GM08714 (cell line): Measurements from ENCODE around the gene CTNND2.
"Not testable (repeated sequence)": the region's sequence is repeated elsewhere in the genome, so short reads cannot be mapped to it uniquely, and the experiment has no call there.

Experiments
- H3K4me3 ChIP-seq: fragments of 200-500 bp; sonication (Bioruptor generic); 2 replicates; pipeline ENCODE4 v1.5.1; 2014; ENCODE audit warnings: mild to moderate bottlenecking, low read length, inconsistent platforms
- ZNF274 ChIP-seq: IDR thresholded peaks from 2 replicates; pipeline ENCODE4 v1.6.1; 2012; ENCODE audit warnings: mild to moderate bottlenecking, low read depth, low read length

Gene CTNND2

GRCh38 chr5:11449217-11449616 is 455.0 kb downstream of the CTNND2 start:
- no peak overlapping the region for H3K4me3 ChIP-seq
- no peak for TF ChIP-seq ZNF274

GRCh38 chr5:11443831-11444230 is 460.4 kb downstream of the CTNND2 start:
- H3K4me3 ChIP-seq = no peak overlapping the region
- TF ChIP-seq ZNF274 = no peak

GRCh38 chr5:11432116-11432515 is 472.1 kb downstream of the CTNND2 start:
- no peak for TF ChIP-seq ZNF274

GRCh38 chr5:11429254-11429653 is 475.0 kb downstream of the CTNND2 start:
- TF ChIP-seq ZNF274 = no peak
- no peak overlapping the region for H3K4me3 ChIP-seq

More at GRCh38 chr5:11432116-11432515, 472.1 kb downstream of the CTNND2 start:
- no peak overlapping the region for H3K4me3 ChIP-seq

GRCh38 chr5:11427569-11427968 is 476.7 kb downstream of the CTNND2 start:
- H3K4me3 ChIP-seq = no peak overlapping the region
- TF ChIP-seq ZNF274 = no peak

- no peak overlapping the region for H3K4me3 ChIP-seq
- no peak for TF ChIP-seq ZNF274
These were observed 477.8 kb downstream of the CTNND2 start for GRCh38 chr5:11426442-11426841.

- H3K4me3 ChIP-seq = no peak overlapping the region
- TF ChIP-seq ZNF274 = no peak
These were observed 481.9 kb downstream of the CTNND2 start for GRCh38 chr5:11422342-11422741.

GRCh38 chr5:11420969-11421368 is 483.3 kb downstream of the CTNND2 start:
- H3K4me3 ChIP-seq = no peak overlapping the region
- no peak for TF ChIP-seq ZNF274

GRCh38 chr5:11415751-11416150 is 488.5 kb downstream of the CTNND2 start:
- TF ChIP-seq ZNF274 = no peak
- H3K4me3 ChIP-seq = no peak overlapping the region

- H3K4me3 ChIP-seq = not testable (repeated sequence)
These were observed 489.5 kb downstream of the CTNND2 start for GRCh38 chr5:11414732-11415131.

GRCh38 chr5:11411621-11412020 is 492.6 kb downstream of the CTNND2 start:
- no peak for TF ChIP-seq ZNF274
- H3K4me3 ChIP-seq = no peak overlapping the region

- no peak for TF ChIP-seq ZNF274
- no peak overlapping the region for H3K4me3 ChIP-seq
These were observed 496.6 kb downstream of the CTNND2 start for GRCh38 chr5:11407556-11408145.

GRCh38 chr5:11400316-11400715 is 503.9 kb downstream of the CTNND2 start:
- no peak for TF ChIP-seq ZNF274
- H3K4me3 ChIP-seq = no peak overlapping the region

GRCh38 chr5:11398728-11399127 is 505.5 kb downstream of the CTNND2 start:
- H3K4me3 ChIP-seq = no peak overlapping the region

GRCh38 chr5:11397549-11397948 is 506.7 kb downstream of the CTNND2 start:
- no peak for TF ChIP-seq ZNF274
- H3K4me3 ChIP-seq = no peak overlapping the region

More at GRCh38 chr5:11398728-11399127, 505.5 kb downstream of the CTNND2 start:
- TF ChIP-seq ZNF274 = no peak

GRCh38 chr5:11396917-11397316 is 507.3 kb downstream of the CTNND2 start:
- H3K4me3 ChIP-seq = no peak overlapping the region
- TF ChIP-seq ZNF274 = no peak

- no peak overlapping the region for H3K4me3 ChIP-seq
- no peak for TF ChIP-seq ZNF274
These were observed 509.3 kb downstream of the CTNND2 start for GRCh38 chr5:11394933-11395332.
